Measurements from ENCODE around the gene P2RX3.

GRCh38 chr11:57294225-57295131 lies 43.7 kb upstream of the P2RX3 start:
- TF ChIP-seq, protein P1, sequence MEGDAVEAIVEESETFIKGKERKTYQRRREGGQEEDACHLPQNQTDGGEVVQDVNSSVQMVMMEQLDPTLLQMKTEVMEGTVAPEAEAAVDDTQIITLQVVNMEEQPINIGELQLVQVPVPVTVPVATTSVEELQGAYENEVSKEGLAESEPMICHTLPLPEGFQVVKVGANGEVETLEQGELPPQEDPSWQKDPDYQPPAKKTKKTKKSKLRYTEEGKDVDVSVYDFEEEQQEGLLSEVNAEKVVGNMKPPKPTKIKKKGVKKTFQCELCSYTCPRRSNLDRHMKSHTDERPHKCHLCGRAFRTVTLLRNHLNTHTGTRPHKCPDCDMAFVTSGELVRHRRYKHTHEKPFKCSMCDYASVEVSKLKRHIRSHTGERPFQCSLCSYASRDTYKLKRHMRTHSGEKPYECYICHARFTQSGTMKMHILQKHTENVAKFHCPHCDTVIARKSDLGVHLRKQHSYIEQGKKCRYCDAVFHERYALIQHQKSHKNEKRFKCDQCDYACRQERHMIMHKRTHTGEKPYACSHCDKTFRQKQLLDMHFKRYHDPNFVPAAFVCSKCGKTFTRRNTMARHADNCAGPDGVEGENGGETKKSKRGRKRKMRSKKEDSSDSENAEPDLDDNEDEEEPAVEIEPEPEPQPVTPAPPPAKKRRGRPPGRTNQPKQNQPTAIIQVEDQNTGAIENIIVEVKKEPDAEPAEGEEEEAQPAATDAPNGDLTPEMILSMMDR (IDR thresholded peaks at IDR 0.05), result no peak
- no peak for TF ChIP-seq POLR2AphosphoS5 (IDR thresholded peaks at IDR 0.05; ENCODE audit: insufficient read depth in 1 of 2, low read depth in 1 of 2)
